Ammon's horn (tissue), 1 donor: ENCODE data around the gene SERINC3.
A peak's percentile ranks its signal among the peaks of the same experiment; 100 is the strongest.
"Not testable (repeated sequence)": the region's sequence is repeated elsewhere in the genome, so short reads cannot be mapped to it uniquely, and the experiment has no call there.

Source experiments
- DNase-seq: peaks from one replicate; pipeline ENCODE4 v3.0.0-alpha.2; 2016; ENCODE audit warnings: low spot score

Gene SERINC3

GRCh38 chr20:44491635-44492395 is 30.1 kb downstream of the SERINC3 start:
- DNase-seq = no peak

GRCh38 chr20:44489931-44490330 is 31.9 kb downstream of the SERINC3 start:
- DNase-seq = no peak

GRCh38 chr20:44489223-44489622 is 32.6 kb downstream of the SERINC3 start:
- DNase-seq = no peak

- no peak for DNase-seq
These were observed 33.3 kb downstream of the SERINC3 start for GRCh38 chr20:44488551-44488950.

- no peak for DNase-seq
These were observed 36.1 kb downstream of the SERINC3 start for GRCh38 chr20:44485830-44486198.

- peak; percentile 32 for DNase-seq
These were observed 36.6 kb downstream of the SERINC3 start for GRCh38 chr20:44485078-44485829.

- DNase-seq = no peak
These were observed 38.8 kb downstream of the SERINC3 start for GRCh38 chr20:44483112-44483511.

GRCh38 chr20:44481719-44482416 is 40.0 kb downstream of the SERINC3 start:
- no peak for DNase-seq

- no peak for DNase-seq
These were observed 41.8 kb downstream of the SERINC3 start for GRCh38 chr20:44480097-44480496.

GRCh38 chr20:44479643-44480042 is 42.2 kb downstream of the SERINC3 start:
- no peak for DNase-seq

GRCh38 chr20:44478206-44478605 is 43.7 kb downstream of the SERINC3 start:
- DNase-seq = no peak

GRCh38 chr20:44477151-44477550 is 44.7 kb downstream of the SERINC3 start:
- DNase-seq = no peak

GRCh38 chr20:44475694-44476560 is 45.9 kb downstream of the SERINC3 start, which contains the start of gene TTPAL:
Gene TTPAL (plus strand): TSS chr20:44475874. CDS start chr20:44480000, 4,126 bp downstream.
- DNase-seq = peak; percentile 89

GRCh38 chr20:44475372-44475693 is 46.5 kb downstream of the SERINC3 start:
- DNase-seq = no peak

GRCh38 chr20:44472283-44472682 is 49.6 kb downstream of the SERINC3 start:
- not testable (repeated sequence) for DNase-seq

GRCh38 chr20:44471481-44471882 is 50.4 kb downstream of the SERINC3 start:
- peak; percentile 52 for DNase-seq

- no peak for DNase-seq
These were observed 51.5 kb downstream of the SERINC3 start for GRCh38 chr20:44470327-44470726.

GRCh38 chr20:44468044-44468782 is 53.7 kb downstream of the SERINC3 start:
- no peak for DNase-seq

GRCh38 chr20:44467289-44467883 is 54.5 kb downstream of the SERINC3 start:
- DNase-seq = no peak

GRCh38 chr20:44465001-44465560 is 56.8 kb downstream of the SERINC3 start:
- no peak for DNase-seq
